Gastroesophageal sphincter (tissue), 3 donors: ENCODE results near the gene SETD1B.

Experiments used
- CTCF ChIP-seq, 4 experiments: fragments of 200-600 bp in 2 of 4; fragments of 450-650 bp in 2 of 4; sonication (generic) in 1 of 4; IDR thresholded peaks; one replicate each; pipeline ENCODE4 v1.5.1; 2017 to 2019; ENCODE audit warnings: antibody characterized with exemption in 4 of 4, mild to moderate bottlenecking in 2 of 4, moderate library complexity in 2 of 4
- EP300 ChIP-seq: sonication (generic); formaldehyde crosslinking; IDR thresholded peaks from one replicate; pipeline ENCODE4 v1.6.1; 2017; ENCODE audit warnings: antibody characterized with exemption, mild to moderate bottlenecking
- POLR2A ChIP-seq, 2 donors: fragments of 450-650 bp; IDR thresholded peaks; one replicate each; pipeline ENCODE4 v1.6.1; 2017; ENCODE audit warnings: antibody characterized with exemption in 2 of 2, mild to moderate bottlenecking in 2 of 2, moderate library complexity in 1 of 2
- POLR2AphosphoS5 ChIP-seq: sonication (generic); formaldehyde crosslinking; IDR thresholded peaks from one replicate; pipeline ENCODE4 v1.6.1; 2017; ENCODE audit warnings: antibody characterized with exemption

DNA sequence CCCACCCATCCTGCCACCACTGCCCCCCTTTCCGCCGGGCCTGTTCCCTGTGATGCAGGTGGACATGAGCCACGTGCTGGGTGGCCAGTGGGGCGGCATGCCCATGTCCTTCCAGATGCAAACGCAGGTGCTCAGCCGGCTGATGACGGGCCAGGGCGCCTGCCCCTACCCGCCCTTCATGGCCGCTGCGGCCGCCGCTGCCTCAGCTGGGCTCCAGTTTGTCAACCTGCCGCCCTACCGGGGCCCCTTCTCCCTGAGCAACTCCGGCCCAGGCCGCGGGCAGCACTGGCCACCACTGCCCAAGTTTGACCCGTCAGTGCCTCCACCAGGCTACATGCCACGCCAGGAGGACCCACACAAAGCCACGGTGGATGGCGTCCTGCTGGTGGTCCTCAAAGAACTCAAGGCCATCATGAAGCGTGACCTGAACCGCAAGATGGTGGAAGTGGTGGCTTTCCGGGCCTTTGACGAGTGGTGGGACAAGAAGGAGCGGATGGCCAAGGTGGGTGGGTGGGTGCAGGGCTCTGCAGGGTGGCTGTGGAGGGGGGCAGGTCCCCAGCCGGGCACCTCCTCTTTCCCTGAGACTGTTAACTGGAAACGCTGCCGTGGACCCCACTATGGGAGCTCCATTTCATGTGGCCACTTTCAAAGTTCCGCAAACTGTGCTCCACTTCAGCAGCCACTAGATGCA, 10.8 kb downstream of the SETD1B start:
- TF ChIP-seq CTCF (IDR thresholded peaks at IDR 0.05) = no peak
- TF ChIP-seq POLR2AphosphoS5 = no peak
- TF ChIP-seq POLR2A (IDR thresholded peaks at IDR 0.05) = no peak
- TF ChIP-seq EP300 = no peak
